Gastroesophageal sphincter (tissue), 4 donors: ENCODE data around the gene HERC4. TPM values are rescaled to one million over a fixed set of nuclear protein-coding genes. Genes with fewer than 3 reads are reported as not detected.
"Not testable (repeated sequence)": the region's sequence is repeated elsewhere in the genome, so short reads cannot be mapped to it uniquely, and the experiment has no call there.

Experiments
- ATAC-seq: fragments of 150-250 bp; one replicate; pipeline ENCODE4 v1.9.1; 2016; ENCODE audit warnings: mild to moderate bottlenecking, moderate library complexity
- H3K27ac ChIP-seq, 4 donors: fragments of 200-600 bp; sonication (generic) in 3 of 4; 1 replicate in 3 of 4; 2 replicates in 1 of 4; pipeline ENCODE4 v1.5.1; 2016 to 2019
- H3K27me3 ChIP-seq: fragments of 200-600 bp; sonication (generic); one replicate; pipeline ENCODE4 v1.5.1; 2019
- H3K36me3 ChIP-seq, 2 donors: fragments of 200-600 bp; sonication (generic); one replicate each; pipeline ENCODE4 v1.5.1; 2019; ENCODE audit warnings: control low read depth in 1 of 2
- H3K4me1 ChIP-seq, 3 donors: fragments of 200-600 bp; sonication (generic); 1 replicate in 2 of 3; 2 replicates in 1 of 3; pipeline ENCODE4 v1.5.1; 2016 to 2019; ENCODE audit warnings: control low read depth in 2 of 3
- H3K4me3 ChIP-seq, 2 donors: fragments of 200-600 bp; sonication (generic); one replicate each; pipeline ENCODE4 v1.5.1; 2019; ENCODE audit warnings: mild to moderate bottlenecking in 1 of 2, moderate library complexity in 1 of 2
- H3K9me3 ChIP-seq, 3 donors: fragments of 200-600 bp; sonication (generic); one replicate each; pipeline ENCODE4 v1.5.1; 2017 to 2019; ENCODE audit warnings: control low read depth in 2 of 3
- CTCF ChIP-seq, 4 experiments: fragments of 200-600 bp in 2 of 4; fragments of 450-650 bp in 2 of 4; sonication (generic) in 1 of 4; IDR thresholded peaks; one replicate each; pipeline ENCODE4 v1.5.1; 2017 to 2019; ENCODE audit warnings: antibody characterized with exemption in 4 of 4, mild to moderate bottlenecking in 2 of 4, moderate library complexity in 2 of 4
- EP300 ChIP-seq: sonication (generic); formaldehyde crosslinking; IDR thresholded peaks from one replicate; pipeline ENCODE4 v1.6.1; 2017; ENCODE audit warnings: antibody characterized with exemption, mild to moderate bottlenecking
- POLR2A ChIP-seq, 2 donors: fragments of 450-650 bp; IDR thresholded peaks; one replicate each; pipeline ENCODE4 v1.6.1; 2017; ENCODE audit warnings: antibody characterized with exemption in 2 of 2, mild to moderate bottlenecking in 2 of 2, moderate library complexity in 1 of 2
- POLR2AphosphoS5 ChIP-seq: sonication (generic); formaldehyde crosslinking; IDR thresholded peaks from one replicate; pipeline ENCODE4 v1.6.1; 2017; ENCODE audit warnings: antibody characterized with exemption
- WGBS, 2 donors: methylation state at CpG; one replicate each; pipeline ENCODE4 v1.1.5; 2018; ENCODE audit warnings: low coverage in 1 of 2; 5-methylcytosine and 5-hydroxymethylcytosine counted together
- total RNA-seq, 4 donors: library from RNA; depleted of rRNA; stranded (reverse); fragments of >200 nt; gene quantifications; one replicate each; pipeline ENCODE4 v1.1.0, GENCODE V29; 2016

Gene HERC4
- total RNA-seq, 4 donors from 2014 or later, result 30.3 to 58.4 (median 43.0) TPM

GRCh38 chr10:68001000-68001399, 74.1 kb downstream of the HERC4 start:
- Histone ChIP-seq H3K36me3 (peaks cover 0 to 61% of the 10 kb centered on the region in 2 donors), H3K27me3 (no peaks in the 10 kb centered on the region), H3K27ac (no peak overlapping the region), H3K4me3 (no peak overlapping the region), H3K9me3 (no peaks in the 10 kb centered on the region), H3K4me1 (no peaks in the 10 kb centered on the region)
- TF ChIP-seq POLR2A (IDR thresholded peaks at IDR 0.05), result no peak
- WGBS, 2 donors, result 83 to 100% methylated on average over 1 to 2 of the region's 4 CpGs
- ATAC-seq, result no peak

DNA sequence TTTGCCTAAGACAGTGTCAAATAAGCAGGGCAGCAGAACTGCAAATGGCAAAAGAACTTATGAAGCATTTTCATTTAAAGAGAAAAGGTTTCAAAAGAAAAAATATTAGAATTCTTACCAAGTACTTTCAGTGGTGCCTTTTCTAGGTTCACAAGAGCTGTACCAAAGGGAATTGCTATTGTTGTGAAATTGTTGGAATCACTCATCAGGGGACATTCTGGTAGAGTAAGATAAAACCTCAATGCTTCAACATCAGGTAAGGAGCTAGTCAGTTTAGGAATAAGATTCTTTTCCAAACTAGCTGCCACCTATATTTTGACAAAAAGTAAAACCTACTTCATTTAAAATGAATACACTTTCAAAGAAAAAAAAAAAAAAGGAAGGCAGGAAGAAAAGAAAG, 85.0 kb downstream of the HERC4 start:
- no peak overlapping the region for H3K4me3 ChIP-seq
- H3K36me3 ChIP-seq, result peaks cover 0 to 89% of the 10 kb centered on the region in 2 donors
- no peak for ATAC-seq
- H3K27me3 ChIP-seq, result no peaks in the 10 kb centered on the region
- H3K4me1 ChIP-seq, result no peaks in the 10 kb centered on the region
- no peak overlapping the region for H3K27ac ChIP-seq
- H3K9me3 ChIP-seq, result no peaks in the 10 kb centered on the region
- TF ChIP-seq POLR2A (IDR thresholded peaks at IDR 0.05) (no peak), EP300 (no peak), POLR2AphosphoS5 (no peak), CTCF (IDR thresholded peaks at IDR 0.05) (no peak)

- no peak overlapping the region for H3K4me3 ChIP-seq
- H3K9me3 ChIP-seq, result no peaks in the 10 kb centered on the region
- WGBS, 2 donors, result 76 to 86% methylated on average over 1 of the region's 1 CpG
- H3K27me3 ChIP-seq, result no peaks in the 10 kb centered on the region
- H3K27ac ChIP-seq, result no peak overlapping the region
- no peak for TF ChIP-seq CTCF (IDR thresholded peaks at IDR 0.05)
- ATAC-seq, result no peak
- H3K36me3 ChIP-seq, result peaks cover 0 to 89% of the 10 kb centered on the region in 2 donors
- no peaks in the 10 kb centered on the region for H3K4me1 ChIP-seq
These were observed 86.5 kb downstream of the HERC4 start for GRCh38 chr10:67988606-67989005.

DNA sequence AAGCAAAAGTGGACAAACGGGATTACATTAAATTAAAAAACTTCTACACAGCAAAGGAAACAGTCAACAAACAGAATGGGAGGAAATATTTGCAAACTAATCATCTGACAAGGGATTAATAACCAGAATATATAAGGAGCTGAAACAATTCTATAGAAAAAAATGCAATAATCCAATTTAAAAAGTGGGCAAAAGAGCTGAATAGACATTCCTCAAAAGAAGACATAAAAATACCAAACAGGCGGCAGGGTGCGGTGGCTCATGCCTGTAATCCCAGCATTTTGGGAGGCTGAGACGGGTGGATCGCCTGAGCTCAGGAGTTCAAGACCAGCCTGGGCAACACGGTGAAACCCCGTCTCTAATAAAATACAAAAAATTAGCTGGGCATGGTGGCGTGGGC, 92.5 kb downstream of the HERC4 start:
- not testable (repeated sequence) for ATAC-seq, H3K27me3 ChIP-seq, H3K4me3 ChIP-seq, H3K4me1 ChIP-seq, H3K27ac ChIP-seq, H3K9me3 ChIP-seq
- H3K36me3 ChIP-seq, result peaks cover 0 to 92% of the 10 kb centered on the region in 2 donors
- WGBS, 2 donors, result 94 to 98% methylated on average over 7 to 8 of the region's 8 CpGs

DNA sequence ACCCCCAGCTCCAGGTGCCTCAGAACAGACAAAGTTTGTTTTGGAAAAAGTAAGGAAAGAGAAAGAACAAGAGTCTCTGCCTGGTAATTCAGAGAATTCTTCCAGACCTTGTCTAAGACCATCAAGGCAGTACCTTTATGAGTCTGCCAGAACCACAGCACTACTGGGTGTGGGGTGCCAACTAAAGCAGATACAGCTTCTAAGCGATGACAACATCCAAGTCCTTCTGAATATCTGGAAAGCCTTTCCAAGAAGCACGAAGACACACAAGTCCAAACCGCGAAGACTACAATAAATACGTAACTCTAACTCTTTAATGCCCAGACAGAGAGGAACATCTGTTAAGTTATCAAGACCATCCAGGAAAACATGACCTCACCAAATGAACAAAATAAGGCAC, 96.3 kb downstream of the HERC4 start:
- WGBS, 2 donors, result 88 to 94% methylated on average over 3 to 5 of the region's 5 CpGs
- no peak for ATAC-seq
- H3K9me3 ChIP-seq, result no peaks in the 10 kb centered on the region
- H3K27ac ChIP-seq, result no peak overlapping the region
- H3K4me1 ChIP-seq, result peaks cover 0 to 7% (median 0%) of the 10 kb centered on the region in 3 donors
- no peak for TF ChIP-seq POLR2AphosphoS5
- no peak for TF ChIP-seq POLR2A (IDR thresholded peaks at IDR 0.05)
- TF ChIP-seq EP300, result no peak
- TF ChIP-seq CTCF (IDR thresholded peaks at IDR 0.05), result no peak
- no peak overlapping the region for H3K4me3 ChIP-seq
- peaks cover 0 to 88% of the 10 kb centered on the region in 2 donors for H3K36me3 ChIP-seq
- no peaks in the 10 kb centered on the region for H3K27me3 ChIP-seq

DNA sequence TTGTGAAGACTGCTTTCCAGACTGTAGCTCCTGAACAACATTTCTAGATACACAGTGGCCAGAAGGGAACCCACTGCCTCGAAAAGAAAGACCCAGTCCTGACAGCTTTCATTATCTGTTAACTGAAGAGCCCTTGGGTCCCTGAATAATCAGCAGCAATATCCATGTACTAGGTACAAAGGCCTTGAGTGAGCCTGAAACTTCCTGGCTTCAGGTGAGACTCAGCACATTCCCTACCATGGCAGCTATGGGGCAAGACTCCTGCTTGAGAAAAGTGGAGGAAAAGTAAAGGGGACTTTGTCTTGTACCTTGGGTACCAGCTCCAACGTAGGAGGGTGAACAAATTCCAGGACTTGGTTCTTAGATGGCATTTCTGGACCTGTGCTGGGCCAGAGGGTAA, 97.8 kb downstream of the HERC4 start:
- TF ChIP-seq POLR2A (IDR thresholded peaks at IDR 0.05) (no peak), CTCF (IDR thresholded peaks at IDR 0.05) (no peak), POLR2AphosphoS5 (no peak), EP300 (no peak)

More for the DNA sequence above, 97.8 kb downstream of the HERC4 start:
- Histone ChIP-seq H3K4me3 (no peak overlapping the region), H3K9me3 (no peaks in the 10 kb centered on the region), H3K27ac (no peak overlapping the region), H3K27me3 (no peaks in the 10 kb centered on the region), H3K4me1 (peaks cover 0 to 7% (median 0%) of the 10 kb centered on the region in 3 donors), H3K36me3 (peaks cover 0 to 89% of the 10 kb centered on the region in 2 donors)
- no peak for ATAC-seq
- WGBS, 2 donors, result 100% methylated on average over 1 of the region's 2 CpGs; no CpG with 5 or more reads in 1 of the 2 donors
